ENCODE results near the gene IFRD2. TPM values are rescaled to one million over a fixed set of nuclear protein-coding genes. Genes with fewer than 3 reads are reported as not detected.

Gene IFRD2
- total and polyA plus RNA-seq, 2 of the 13 experiments (the other 11 are each of a cell fraction or from before 2014, with no cell fraction given) = 32.8 to 96.1 TPM

DNA sequence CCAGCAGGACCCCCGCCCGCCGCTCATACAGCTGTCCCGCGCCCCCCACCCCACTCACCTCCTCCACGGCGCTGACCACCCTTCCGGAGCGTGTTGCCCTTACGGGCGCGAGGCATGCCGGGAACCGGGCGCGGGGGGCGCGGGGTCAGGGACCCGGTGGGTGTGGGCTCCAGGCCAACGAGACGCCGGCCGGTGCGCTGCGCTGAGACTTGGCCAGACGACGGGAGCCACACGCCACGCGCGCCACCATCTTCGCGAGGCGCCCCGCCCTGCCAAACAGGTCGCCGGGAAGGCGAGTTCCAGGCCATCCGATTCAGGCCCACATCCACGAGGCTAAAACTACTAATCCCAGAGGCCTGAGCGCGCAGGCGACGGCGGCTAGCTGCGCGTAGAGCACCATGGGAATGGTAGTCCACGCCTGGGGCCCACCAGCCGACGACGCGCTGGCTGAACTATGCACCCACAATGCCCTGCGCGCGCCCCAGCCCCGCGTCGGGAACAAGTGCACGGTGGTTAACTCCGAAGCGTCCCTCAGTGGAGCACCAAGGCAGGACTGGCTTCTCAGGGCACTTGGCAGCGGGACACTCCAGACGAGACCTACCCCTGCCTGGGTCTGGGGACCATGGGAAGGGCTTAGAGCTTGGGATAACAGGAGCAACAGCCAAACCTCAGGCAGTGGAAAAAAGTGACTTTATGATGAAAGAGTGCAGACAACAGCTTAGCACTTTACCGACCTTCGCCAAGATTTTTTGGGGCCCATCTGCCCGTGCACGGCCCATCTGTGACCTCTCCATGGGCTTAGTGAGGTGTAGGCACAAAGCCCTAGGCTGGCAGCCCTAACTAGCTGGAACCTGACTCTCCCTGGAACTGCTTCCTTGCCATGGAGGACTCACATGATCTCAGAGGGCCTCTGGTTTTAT, at the start of gene IFRD2 (continued):
- no peak for TF ChIP-seq ZNF329 (CRISPR knock-in tag; IDR thresholded peaks at IDR 0.05; ENCODE audit: low read depth)
- no peak for TF ChIP-seq HOXA7 (CRISPR knock-in tag; IDR thresholded peaks at IDR 0.05)
- no peak for TF ChIP-seq JARID2 (CRISPR knock-in tag; IDR thresholded peaks at IDR 0.05; ENCODE audit: insufficient replicate concordance)
- no peak for TF ChIP-seq HOXD1 (CRISPR knock-in tag; IDR thresholded peaks at IDR 0.05)
- TF ChIP-seq ZNF446 (CRISPR knock-in tag; IDR thresholded peaks at IDR 0.05) = no peak
- no peak; the same call in 1 of the 2 replicates for TF ChIP-seq DR1 (CRISPR knock-in tag; IDR thresholded peaks at IDR 0.05)
- TF ChIP-seq NKX3-1 (CRISPR knock-in tag; IDR thresholded peaks at IDR 0.05) = 0 out of 2 replicates have a peak, but pooled peaks have one; percentile 31
- no peak for TF ChIP-seq ZNF343 (CRISPR knock-in tag; IDR thresholded peaks at IDR 0.05)
- no peak for TF ChIP-seq KLF9 (CRISPR knock-in tag; IDR thresholded peaks at IDR 0.05; ENCODE audit: low read depth)
- TF ChIP-seq MBNL3 (CRISPR knock-in tag; conservative IDR thresholded peaks at IDR 0.05) = no peak
- no peak for TF ChIP-seq NFRKB (IDR thresholded peaks at IDR 0.05)
- peak; percentile 82; the same call in 1 of the 2 replicates for TF ChIP-seq KDM5B (CRISPR knock-in tag; IDR thresholded peaks at IDR 0.05; ENCODE audit: borderline replicate concordance)
- TF ChIP-seq ZNF740 (CRISPR knock-in tag; IDR thresholded peaks at IDR 0.05) = no peak
- TF ChIP-seq STAT5B (CRISPR knock-in tag; IDR thresholded peaks at IDR 0.05) = no peak
- no peak for TF ChIP-seq CHD4 (IDR thresholded peaks at IDR 0.05; ENCODE audit: borderline replicate concordance, low read length)
- TF ChIP-seq HNRNPL (IDR thresholded peaks at IDR 0.05; ENCODE audit: low read depth, low read length) = no peak; the same call in 1 of the 2 replicates
- no peak for TF ChIP-seq CCAR2 (optimal IDR thresholded peaks at IDR 0.05; ENCODE audit: low read depth, low read length)
- TF ChIP-seq U2AF2 (IDR thresholded peaks at IDR 0.05; ENCODE audit: low read depth, low read length) = no peak
- peak; percentile 80; the same call in 1 of the 2 replicates for TF ChIP-seq TBX2 (CRISPR knock-in tag; IDR thresholded peaks at IDR 0.05; ENCODE audit: borderline replicate concordance)
- TF ChIP-seq KDM5A (IDR thresholded peaks at IDR 0.05; ENCODE audit: borderline replicate concordance, low read length) = peak; percentile 30; the same call in 1 of the 2 replicates
- peak in 1 of 2 experiments; percentile 44; a peak in 2 of 4 replicates for TF ChIP-seq EP300 (IDR thresholded peaks at IDR 0.05; ENCODE audit: low read depth in 2 of 2, low read length in 2 of 2)
- no peak for TF ChIP-seq EP300 (CRISPR knock-in tag; IDR thresholded peaks at IDR 0.05; ENCODE audit: borderline replicate concordance)
- TF ChIP-seq ZXDC (CRISPR knock-in tag; IDR thresholded peaks at IDR 0.05) = no peak
- no peak for TF ChIP-seq IKZF1 (IDR thresholded peaks at IDR 0.05)
- no peak; the same call in 1 of the 2 replicates for TF ChIP-seq ZNF800 (CRISPR knock-in tag; IDR thresholded peaks at IDR 0.05)
- peak; percentile 52; the same call in 1 of the 2 replicates for TF ChIP-seq KMT2A (CRISPR knock-in tag; IDR thresholded peaks at IDR 0.05)
- TF ChIP-seq SRSF4 (IDR thresholded peaks at IDR 0.05; ENCODE audit: low read depth, low read length, poor library complexity, severe bottlenecking) = no peak

Data from HepG2 (cell line).